Stomach (tissue), 9 donors: ENCODE data around the gene ZNF654. TPM values are rescaled to one million over a fixed set of nuclear protein-coding genes. Genes with fewer than 3 reads are reported as not detected.

Source experiments
- DNase-seq, 2 donors: peaks; one replicate each; pipeline versions ENCODE4 v3.0.0 to v3.0.0-alpha.2; 2013 to 2019
- H3K27ac ChIP-seq, 5 donors: fragments of 200-600 bp in 4 of 5; sonication (generic) in 4 of 5; one replicate each; pipeline ENCODE4 v1.5.1; 2013 to 2019; ENCODE audit warnings: mild to moderate bottlenecking in 1 of 5, moderate library complexity in 1 of 5
- H3K27me3 ChIP-seq, 3 donors: fragments of 200-600 bp; sonication (generic); one replicate each; pipeline ENCODE4 v1.5.1; 2017 to 2019; ENCODE audit warnings: mixed run types in 1 of 3
- H3K36me3 ChIP-seq, 4 donors: fragments of 200-600 bp; sonication (generic); 1 replicate in 3 of 4; 2 replicates in 1 of 4; pipeline ENCODE4 v1.5.1; 2016 to 2019
- H3K4me1 ChIP-seq, 4 donors: fragments of 200-600 bp; sonication (generic); one replicate each; pipeline ENCODE4 v1.5.1; 2016 to 2019
- H3K4me3 ChIP-seq, 4 donors: fragments of 200-600 bp; sonication (generic) in 3 of 4; one replicate each; pipeline ENCODE4 v1.5.1; 2016 to 2019; ENCODE audit warnings: mild to moderate bottlenecking in 1 of 4
- H3K9me3 ChIP-seq, 4 donors: fragments of 200-600 bp; sonication (generic); one replicate each; pipeline ENCODE4 v1.5.1; 2016 to 2019
- CTCF ChIP-seq, 7 experiments: fragments of 450-650 bp in 4 of 7; fragments of 200-600 bp in 3 of 7; sonication (generic) in 3 of 7; IDR thresholded peaks; one replicate each; pipeline ENCODE4 v1.5.1; 2016 to 2019; ENCODE audit warnings: antibody characterized with exemption in 7 of 7, control low read depth in 2 of 7, mild to moderate bottlenecking in 1 of 7
- EP300 ChIP-seq: sonication (generic); formaldehyde crosslinking; IDR thresholded peaks from one replicate; pipeline ENCODE4 v1.6.1; 2017; ENCODE audit warnings: antibody characterized with exemption
- POLR2A ChIP-seq, 4 donors: fragments of 450-650 bp; IDR thresholded peaks; one replicate each; pipeline ENCODE4 v1.6.1; 2016; ENCODE audit warnings: antibody characterized with exemption in 4 of 4, control low read depth in 2 of 4, mild to moderate bottlenecking in 1 of 4, moderate library complexity in 1 of 4
- POLR2AphosphoS5 ChIP-seq, 3 donors: sonication (generic); formaldehyde crosslinking; IDR thresholded peaks; one replicate each; pipeline ENCODE4 v1.6.1; 2016; ENCODE audit warnings: antibody characterized with exemption in 3 of 3
- WGBS, 5 donors: extraction: QIAGEN DNeasy Blood & Tissue Kit in 3 of 5; methylation state at CpG; one replicate each; pipeline versions ENCODE4 v1.1.5 to v1.1.7; 2013 to 2018; 5-methylcytosine and 5-hydroxymethylcytosine counted together
- intact Hi-C: fragments of 100-400 bp; cut with DNase I; formaldehyde crosslinking; loops from one replicate; pipeline ENCODE4 v1.15.1; 2023; ENCODE audit warnings: low total_unique reads
- polyA plus RNA-seq, 3 donors: library from polyadenylated mRNA; stranded (reverse); fragments of 200-250 nt; gene quantifications; one replicate each; pipeline ENCODE4 v1.2.3, GENCODE V29; 2013
- total RNA-seq, 5 donors: library from RNA; depleted of rRNA; stranded (reverse); fragments of >200 nt; gene quantifications; one replicate each; pipeline versions ENCODE4 v1.1.0 to v1.2.3, GENCODE V29; 2014 to 2016
- donor health status: healthy with polysubstance abuse.
- donor health status: Bipolar disorder and iron deficiency.
- donor health status: healthy.

ZNF654 gene
- total and polyA plus RNA-seq, 8 donors, result 2.6 to 30.7 (median 7.3) TPM

DNA sequence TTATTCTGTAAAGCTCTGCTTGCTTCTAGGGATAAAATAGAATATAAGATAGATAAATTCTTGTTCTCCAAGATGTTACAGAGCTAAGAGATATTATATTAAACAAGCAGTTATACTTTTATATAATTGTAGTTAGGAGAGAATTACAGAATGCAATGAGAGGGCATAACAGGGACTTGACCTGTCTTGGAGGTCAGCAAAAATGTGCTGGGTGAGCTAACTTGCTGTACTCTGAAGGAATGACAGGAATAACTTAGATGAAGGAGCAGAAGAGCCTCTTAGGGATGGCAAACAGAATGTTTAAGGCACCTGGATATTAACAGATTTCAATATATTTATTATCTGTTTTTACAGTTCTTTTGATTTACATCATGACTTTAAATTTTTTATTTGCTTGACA, 33.2 kb downstream of the ZNF654 start:
- no peak for TF ChIP-seq POLR2A (IDR thresholded peaks at IDR 0.05)
- no peak for TF ChIP-seq POLR2AphosphoS5 (IDR thresholded peaks at IDR 0.05)
- no peak for TF ChIP-seq EP300
- no peak for TF ChIP-seq CTCF (IDR thresholded peaks at IDR 0.05)
- DNase-seq, result no peak
- Histone ChIP-seq H3K4me1 (no peaks in the 10 kb centered on the region), H3K27me3 (no peaks in the 10 kb centered on the region), H3K9me3 (no peaks in the 10 kb centered on the region), H3K36me3 (peaks cover 0 to 31% (median 20%) of the 10 kb centered on the region in 4 donors), H3K4me3 (no peak overlapping the region), H3K27ac (no peak overlapping the region)
- intact Hi-C loops, result no loop called here

DNA sequence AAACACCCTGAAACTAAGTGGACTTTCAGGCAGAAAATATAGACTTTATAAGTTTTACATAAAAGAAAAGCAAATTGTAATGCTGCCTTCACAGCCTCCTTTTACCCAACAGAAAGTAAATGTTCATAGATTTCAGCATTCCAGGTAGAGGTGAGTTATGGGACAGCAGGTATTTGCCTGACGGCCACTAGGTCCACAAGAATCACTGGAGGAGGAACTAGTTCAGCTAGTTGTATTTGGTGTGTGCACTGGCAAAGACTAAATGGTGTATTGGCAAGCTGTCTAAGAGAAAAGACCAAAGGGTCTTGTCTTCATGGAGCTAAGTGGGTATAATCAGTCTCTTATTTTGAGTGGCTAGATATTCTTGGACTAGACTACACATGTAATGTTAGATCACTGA, 34.2 kb downstream of the ZNF654 start:
- TF ChIP-seq EP300 (no peak), CTCF (IDR thresholded peaks at IDR 0.05) (no peak), POLR2A (IDR thresholded peaks at IDR 0.05) (no peak), POLR2AphosphoS5 (IDR thresholded peaks at IDR 0.05) (no peak)
- H3K9me3 ChIP-seq, result no peaks in the 10 kb centered on the region
- WGBS, 5 donors, result 41 to 70% (median 57%) methylated on average over 1 of the region's 1 CpG
- intact Hi-C loops, result no loop called here
- peaks cover 0 to 23% (median 13%) of the 10 kb centered on the region in 4 donors for H3K36me3 ChIP-seq
- no peaks in the 10 kb centered on the region for H3K4me1 ChIP-seq
- no peaks in the 10 kb centered on the region for H3K27me3 ChIP-seq
- H3K27ac ChIP-seq, result no peak overlapping the region
- no peak for DNase-seq
- no peak overlapping the region for H3K4me3 ChIP-seq

GRCh38 chr3:88101142-88101541, 42.1 kb downstream of the ZNF654 start:
- Histone ChIP-seq H3K27ac (no peak overlapping the region), H3K27me3 (no peaks in the 10 kb centered on the region), H3K4me1 (peaks cover 0 to 3% (median 0%) of the 10 kb centered on the region in 4 donors), H3K9me3 (no peaks in the 10 kb centered on the region), H3K4me3 (no peak overlapping the region), H3K36me3 (peaks cover 0 to 4% (median 0%) of the 10 kb centered on the region in 4 donors)
- TF ChIP-seq EP300, result no peak
- TF ChIP-seq CTCF (IDR thresholded peaks at IDR 0.05), result no peak
- no peak for TF ChIP-seq POLR2AphosphoS5 (IDR thresholded peaks at IDR 0.05)
- TF ChIP-seq POLR2A (IDR thresholded peaks at IDR 0.05), result no peak
- 91 to 100% (median 99%) methylated on average over 1 of the region's 1 CpG for WGBS, 5 donors
- DNase-seq, result no peak
- intact Hi-C loops, result no loop called here

- Histone ChIP-seq H3K36me3 (no peaks in the 10 kb centered on the region), H3K27ac (no peak overlapping the region), H3K9me3 (no peaks in the 10 kb centered on the region), H3K4me3 (no peak overlapping the region), H3K27me3 (no peaks in the 10 kb centered on the region), H3K4me1 (peaks cover 0 to 11% (median 6%) of the 10 kb centered on the region in 4 donors)
- TF ChIP-seq POLR2A (IDR thresholded peaks at IDR 0.05), result no peak
- no peak for TF ChIP-seq CTCF (IDR thresholded peaks at IDR 0.05)
- TF ChIP-seq EP300, result no peak
- no peak for TF ChIP-seq POLR2AphosphoS5 (IDR thresholded peaks at IDR 0.05)
- no peak for DNase-seq
- intact Hi-C loops, result no loop called here
Measured at GRCh38 chr3:88105325-88105724, 46.3 kb downstream of the ZNF654 start.
